SK-N-DZ (cell line): ENCODE measurements around the gene TP53I11.

ENCODE experiments used
- DNase-seq: peaks from one replicate; pipeline ENCODE4 v3.0.0-alpha.2; 2015; ENCODE audit warnings: low spot score

Gene TP53I11

DNA sequence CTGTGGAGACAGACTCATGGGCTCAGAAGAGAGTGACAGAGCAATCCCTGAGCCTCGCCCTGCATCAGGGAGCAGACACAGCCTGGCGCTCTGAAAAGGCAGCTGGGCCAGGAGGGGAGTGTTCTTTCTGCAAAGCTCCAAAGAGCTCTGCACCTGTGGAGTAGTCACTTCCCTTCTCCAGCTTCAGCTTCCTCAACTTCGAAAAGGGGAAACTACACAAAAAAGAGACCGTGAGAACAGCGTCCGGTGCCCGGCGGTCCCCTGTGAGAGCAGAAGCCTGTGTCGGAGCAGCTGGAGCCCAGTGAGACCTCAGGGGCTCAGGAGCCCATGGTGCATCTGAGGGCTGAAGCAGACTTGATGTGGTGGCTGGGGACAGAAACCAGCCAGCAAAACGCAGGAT lies 35.1 kb downstream of the TP53I11 start:
- no peak for DNase-seq

GRCh38 chr11:44915004-44915403 lies 35.7 kb downstream of the TP53I11 start:
- DNase-seq: no peak

DNA sequence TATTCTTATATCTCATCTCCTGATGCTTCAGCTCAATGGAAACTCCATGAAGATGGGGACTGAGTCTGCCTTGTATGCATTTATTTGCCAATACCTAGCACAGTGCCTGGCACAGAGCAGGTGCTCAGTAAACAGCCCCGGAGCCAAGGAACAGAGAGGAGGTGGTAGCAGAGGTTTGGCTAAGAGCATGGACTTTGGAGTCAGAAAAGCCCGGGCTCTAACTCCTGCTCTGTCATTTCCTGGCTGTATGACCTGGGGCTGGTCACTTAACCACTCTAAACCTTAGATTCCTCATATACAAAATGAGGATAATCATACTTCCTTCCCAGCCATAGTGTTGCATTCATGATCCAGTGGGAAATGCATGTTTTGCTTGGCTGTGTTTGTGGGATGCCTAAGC lies 36.6 kb downstream of the TP53I11 start:
- DNase-seq: no peak

GRCh38 chr11:44913502-44913901 lies 37.2 kb downstream of the TP53I11 start:
- no peak for DNase-seq

DNA sequence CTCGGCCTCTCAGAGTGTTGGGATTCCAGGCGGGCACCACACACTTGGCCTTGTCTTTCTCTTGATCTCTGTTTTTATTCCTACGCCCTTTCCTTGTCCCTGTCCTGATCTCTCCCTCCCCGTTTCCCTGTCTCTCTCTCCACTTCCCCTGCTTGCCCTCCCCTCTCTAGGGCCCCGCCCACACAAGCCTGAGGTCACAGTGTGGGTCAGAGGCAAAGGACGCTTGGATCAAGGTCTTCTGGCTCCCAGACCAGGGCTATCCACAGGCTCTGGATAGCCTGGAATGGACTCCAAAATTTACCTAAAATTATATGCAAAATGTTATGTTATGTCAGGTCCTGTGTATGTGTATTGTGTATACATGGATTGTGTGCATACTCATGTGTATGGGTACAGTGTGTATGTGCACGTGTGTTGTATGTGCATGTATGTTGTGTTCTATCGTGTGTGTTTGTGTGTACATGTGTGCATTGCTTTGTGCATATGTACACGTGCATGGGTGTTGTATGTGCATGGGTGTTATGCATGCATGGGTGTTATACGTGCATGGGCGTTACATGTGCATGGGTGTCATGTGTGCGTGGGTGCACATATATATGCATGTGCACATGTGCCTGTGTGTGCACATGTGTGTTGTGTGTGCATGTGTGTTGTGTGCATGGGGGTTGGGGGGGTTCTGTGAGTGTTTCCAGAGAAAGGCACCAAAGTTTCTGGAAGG lies 38.3 kb downstream of the TP53I11 start:
- no peak for DNase-seq

DNA sequence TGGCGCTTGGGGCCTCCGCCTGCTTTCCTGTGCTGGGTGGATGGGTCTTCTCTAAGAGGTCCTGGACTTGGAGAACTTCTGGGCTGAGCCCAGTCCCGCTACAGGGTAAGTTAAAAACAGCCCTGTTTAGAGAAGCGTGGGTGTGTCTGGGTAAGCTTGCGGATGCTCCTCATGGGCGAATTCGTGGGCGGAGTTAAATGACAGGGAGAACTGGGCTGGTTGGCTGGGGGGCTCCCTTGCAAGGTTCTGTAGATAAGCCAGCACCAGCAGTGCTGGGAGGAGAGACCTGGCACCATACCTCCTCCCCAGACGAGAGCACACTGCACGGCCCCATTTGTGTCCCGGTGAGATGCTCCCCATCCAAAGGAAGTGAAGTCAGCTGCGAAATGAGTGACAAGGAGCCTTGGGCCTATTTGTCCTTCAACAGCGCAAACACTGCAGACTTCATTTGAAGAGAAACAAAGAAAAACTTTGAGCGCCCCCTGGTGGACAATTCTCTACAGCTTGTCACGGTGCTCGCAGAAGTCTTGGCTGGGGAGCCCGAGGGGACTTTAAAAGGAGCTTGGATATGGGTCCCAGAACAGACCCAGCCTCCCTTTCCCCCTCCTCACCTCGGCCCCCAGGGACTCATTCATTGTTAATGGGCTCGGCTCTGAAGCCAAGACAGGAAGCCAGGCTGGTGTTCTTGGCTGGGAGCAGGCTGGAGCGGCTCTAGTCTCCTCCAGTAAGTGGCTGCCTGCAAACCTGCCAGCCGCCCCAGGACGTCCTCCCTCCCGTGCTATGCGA lies 39.5 kb downstream of the TP53I11 start:
- peak; percentile 85 for DNase-seq

DNA sequence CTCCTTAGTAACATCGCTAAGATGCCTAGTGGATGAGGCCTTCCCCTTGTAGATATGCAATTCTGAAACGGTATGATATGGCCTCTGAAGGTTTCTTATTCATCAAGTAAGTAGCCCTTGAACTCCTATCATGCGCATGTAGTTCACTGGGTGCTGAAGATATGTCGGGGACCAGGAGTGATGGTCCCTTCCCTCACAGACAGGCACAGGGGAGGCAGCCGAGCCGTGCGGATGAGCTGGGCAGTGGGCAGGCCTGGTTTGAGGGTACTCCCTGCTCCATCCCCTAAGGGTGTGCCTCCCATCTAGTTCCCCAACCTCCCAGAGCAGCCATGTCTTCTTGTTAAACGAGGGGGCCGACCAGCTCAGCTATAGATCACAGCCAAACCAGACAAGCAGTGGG lies 40.1 kb downstream of the TP53I11 start:
- DNase-seq: no peak

DNA sequence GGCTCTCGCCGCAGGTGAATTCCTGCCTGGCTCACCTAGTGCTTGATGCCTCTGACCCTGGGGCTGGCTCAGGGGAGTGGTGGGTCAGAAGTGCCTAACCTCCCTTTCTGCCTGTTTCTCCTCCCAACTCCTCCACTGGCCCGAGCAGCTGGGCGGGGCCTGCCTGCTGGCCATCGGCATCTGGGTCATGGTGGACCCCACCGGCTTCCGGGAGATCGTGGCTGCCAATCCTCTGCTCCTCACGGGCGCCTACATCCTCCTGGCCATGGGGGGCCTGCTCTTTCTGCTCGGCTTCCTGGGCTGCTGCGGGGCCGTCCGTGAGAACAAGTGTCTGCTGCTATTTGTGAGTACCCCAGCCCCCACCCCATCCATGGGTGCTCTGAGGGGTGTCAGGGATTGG lies 41.1 kb downstream of the TP53I11 start:
- no peak for DNase-seq

GRCh38 chr11:44906649-44907048 lies 44.0 kb downstream of the TP53I11 start:
- DNase-seq: no peak

DNA sequence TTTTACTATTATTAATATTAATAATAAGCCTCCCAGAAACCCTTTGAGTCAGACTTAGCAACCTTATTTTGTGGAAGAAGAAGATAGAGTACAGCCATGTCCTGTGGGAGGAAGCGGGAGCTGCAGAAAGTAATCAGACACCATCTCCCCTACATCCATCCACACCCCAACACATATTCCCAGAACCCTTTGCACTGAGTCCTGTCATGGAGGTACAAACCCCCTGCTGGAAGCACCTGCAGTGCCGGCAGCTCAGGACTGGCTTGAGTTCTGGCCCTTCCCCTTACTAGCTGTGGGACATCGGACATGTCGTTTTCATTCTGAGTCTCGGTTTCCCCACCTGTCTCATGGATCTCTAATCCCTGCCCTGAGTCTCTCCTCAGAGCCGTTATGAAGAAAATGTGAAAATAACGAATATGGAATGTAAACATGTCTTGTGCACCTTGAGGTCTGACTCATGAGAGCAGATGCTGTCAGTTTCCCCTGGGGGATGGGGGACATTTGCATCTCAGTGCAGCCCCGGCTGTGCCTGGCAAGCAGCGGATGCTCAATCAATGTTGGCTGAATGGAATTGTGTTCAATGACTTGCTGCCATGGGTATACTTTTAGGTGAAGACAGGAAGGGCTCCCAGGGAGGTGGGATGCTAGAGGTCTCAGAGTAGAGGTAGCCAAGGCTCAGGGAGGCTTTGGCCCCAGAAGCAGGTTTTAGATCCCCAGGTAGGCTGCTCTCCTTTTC lies 45.4 kb downstream of the TP53I11 start:
- no peak for DNase-seq

DNA sequence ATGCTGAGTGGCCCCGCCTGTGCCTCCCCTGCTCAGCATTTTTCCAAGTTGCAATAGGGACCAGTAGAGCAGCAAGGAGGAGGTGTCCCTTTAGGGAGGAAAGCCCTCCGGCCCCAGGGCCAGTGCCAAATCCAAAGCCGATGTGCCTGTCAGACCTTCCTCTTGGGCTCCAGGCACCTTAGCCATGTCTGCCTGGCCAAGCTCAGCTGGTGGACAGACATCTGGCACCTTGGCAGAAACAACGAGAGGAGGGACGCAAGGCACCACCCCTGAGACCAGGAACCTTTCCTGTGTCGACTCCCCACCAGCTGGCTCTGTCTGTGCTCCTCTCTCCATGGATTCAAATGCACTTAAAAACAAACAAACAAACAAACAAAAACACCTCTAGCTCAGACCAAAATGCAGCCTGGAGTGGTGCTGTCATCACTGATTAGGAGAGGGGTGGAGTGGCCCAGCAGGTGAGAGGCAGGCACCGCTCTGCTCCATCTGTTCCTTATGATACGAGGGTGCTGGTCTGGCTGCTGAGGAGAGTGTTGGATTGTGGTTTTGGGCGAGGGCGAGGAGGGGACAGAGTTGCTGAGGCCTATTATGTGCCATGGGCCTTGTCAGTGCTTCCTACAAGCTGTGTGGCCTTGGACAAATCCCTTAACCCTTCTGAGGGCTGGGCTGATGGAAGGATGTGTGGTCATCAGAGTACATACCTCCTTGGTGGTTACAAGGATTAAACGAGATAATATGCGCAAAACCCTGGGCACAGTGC lies 46.2 kb downstream of the TP53I11 start:
- no peak for DNase-seq

DNA sequence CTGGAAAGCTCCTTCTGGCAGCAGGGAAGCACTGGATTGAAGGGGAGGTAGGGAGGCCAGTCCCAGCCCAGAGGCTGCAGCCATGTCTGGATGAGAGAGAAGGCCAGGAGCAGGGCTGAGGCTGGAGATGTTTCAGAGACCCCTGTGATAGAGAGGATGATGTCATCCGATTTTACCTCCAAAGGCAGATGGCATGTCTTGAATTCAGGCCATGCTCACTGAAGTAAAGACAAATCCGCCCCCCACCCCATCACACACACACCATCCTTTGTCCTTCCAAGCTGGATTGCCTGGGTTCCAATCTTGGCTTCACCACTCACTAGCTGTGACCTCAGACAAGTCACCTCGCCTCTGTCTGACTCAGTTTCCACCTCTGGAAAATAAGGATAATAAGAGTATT lies 47.2 kb downstream of the TP53I11 start:
- no peak for DNase-seq

GRCh38 chr11:44903035-44903434 lies 47.6 kb downstream of the TP53I11 start:
- DNase-seq: no peak

DNA sequence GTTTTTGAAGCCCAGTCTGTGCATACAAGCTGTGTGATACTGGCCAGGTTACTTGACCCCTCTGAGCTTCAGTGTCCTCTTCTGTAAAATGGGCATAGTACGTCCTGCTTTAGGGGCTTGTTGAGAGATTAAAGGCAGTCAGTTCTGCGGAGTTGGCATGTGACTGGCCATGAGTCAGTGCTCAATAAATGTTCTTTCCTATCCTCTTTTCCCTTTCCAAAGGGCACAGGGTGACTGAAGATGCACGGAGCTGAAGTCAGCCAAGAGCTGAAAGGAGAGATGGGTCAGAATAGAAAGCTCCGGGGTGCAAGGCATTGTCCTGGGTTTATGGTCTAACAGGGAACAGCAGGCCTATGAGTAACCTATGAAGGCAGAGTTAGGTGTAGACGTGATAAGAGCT lies 48.9 kb downstream of the TP53I11 start:
- DNase-seq: no peak

GRCh38 chr11:44901120-44901633 lies 49.5 kb downstream of the TP53I11 start:
- DNase-seq: no peak

DNA sequence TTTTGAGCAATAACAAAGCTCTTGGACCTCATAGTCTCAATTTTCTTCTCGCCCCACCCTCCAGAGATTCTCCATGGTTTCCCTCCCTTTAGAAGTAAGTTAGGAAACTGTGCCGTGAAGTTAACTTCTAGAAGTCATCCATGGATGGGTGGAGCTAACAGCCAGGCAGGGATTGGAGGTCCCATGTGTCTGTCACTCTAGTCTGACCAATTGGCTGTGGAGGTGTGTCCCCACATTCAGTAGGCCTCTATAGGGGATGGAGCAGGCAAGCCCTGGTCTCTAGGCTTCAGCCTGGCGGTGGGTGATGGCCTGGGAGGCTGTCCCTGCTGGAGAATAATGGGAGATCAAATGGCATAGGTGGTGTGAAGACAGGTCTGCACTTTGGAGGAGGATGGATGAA lies 50.7 kb downstream of the TP53I11 start:
- peak; percentile 42 for DNase-seq

- DNase-seq: peak; percentile 85
Measured at GRCh38 chr11:44893846-44894617, 56.7 kb downstream of the TP53I11 start.

DNA sequence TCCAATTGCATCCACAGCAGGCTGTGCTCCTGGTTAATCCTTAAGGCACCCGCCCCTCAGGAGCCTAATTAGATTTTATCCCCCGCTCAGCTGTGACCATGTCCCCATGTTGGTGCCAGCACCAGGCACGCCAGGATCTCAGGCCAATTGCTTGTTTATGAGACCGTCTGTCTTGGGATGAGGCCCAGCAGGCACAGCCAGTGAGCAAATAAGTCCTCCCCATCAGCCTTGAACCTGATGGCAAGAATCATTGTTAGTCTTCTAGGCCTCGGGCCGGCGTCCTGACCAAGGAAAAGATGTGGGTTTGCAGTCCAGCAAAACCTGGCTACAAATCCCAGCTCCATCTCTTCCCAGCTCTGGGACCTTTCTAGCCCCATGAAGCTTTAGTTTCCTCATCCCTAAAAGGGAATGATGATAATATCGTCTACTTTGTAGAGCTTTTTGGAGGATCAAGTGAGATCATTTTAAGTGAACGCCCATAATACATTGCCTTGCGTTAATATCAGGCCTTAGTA lies 57.3 kb downstream of the TP53I11 start:
- DNase-seq: peak; percentile 77

DNA sequence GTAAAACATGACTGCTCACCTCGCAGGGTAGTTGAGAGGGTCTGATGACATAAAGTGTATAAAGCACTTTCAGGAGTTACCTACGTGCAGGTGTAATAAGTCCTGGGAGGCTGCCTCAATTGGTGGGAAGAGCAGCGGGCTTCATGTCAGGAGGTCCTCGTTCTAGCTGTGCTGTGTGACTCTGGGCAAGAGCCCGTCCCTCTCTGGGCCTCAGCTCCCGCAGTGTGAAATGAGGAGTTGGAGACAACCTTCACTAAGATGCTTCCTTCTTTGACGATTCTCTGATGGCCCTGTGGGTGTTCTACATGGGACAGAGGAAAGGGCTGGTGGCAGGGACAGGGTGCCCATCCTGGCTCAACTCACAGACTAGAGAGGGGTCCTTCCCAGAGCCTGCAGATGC lies 57.8 kb downstream of the TP53I11 start:
- DNase-seq: no peak

- no peak for DNase-seq
Measured at GRCh38 chr11:44889266-44889665, 61.4 kb downstream of the TP53I11 start.

DNA sequence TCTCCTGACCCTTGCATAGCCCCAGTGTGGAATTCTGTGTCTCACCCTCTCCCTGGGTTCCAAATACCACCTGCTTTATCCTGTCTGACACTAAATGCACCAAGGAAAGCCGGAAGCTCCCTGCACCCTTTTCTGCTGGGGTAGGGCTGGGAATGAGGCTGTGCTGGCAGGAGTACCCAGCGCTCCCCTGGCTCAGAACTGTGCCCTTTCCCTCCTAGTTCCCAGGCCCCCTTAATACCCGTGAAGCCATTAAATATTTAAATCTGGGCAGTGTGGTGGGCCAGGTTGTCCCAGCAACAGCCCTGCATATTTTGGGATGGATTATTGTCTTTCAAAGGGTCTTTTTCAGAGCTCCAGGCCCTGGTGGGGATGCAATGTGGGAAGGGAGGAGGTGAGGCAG lies 63.0 kb downstream of the TP53I11 start:
- DNase-seq: no peak
